HepG2 (cell line): Measurements from ENCODE around the gene POP7. TPM values are rescaled to one million over a fixed set of nuclear protein-coding genes. Genes with fewer than 3 reads are reported as not detected.
A peak's percentile ranks its signal among the peaks of the same experiment; 100 is the strongest.

Source experiments
- CEBPB ChIP-seq: IDR thresholded peaks from 2 replicates; pipeline ENCODE4 v1.6.1; 2011; ENCODE audit warnings: low read depth, low read length, improper control_type of control experiment, borderline replicate concordance
- CHCHD3 ChIP-seq: sonication (generic); formaldehyde crosslinking; IDR thresholded peaks from 2 replicates; pipeline ENCODE4 v1.8.0; 2022; ENCODE audit warnings: mild to moderate bottlenecking, missing genetic modification reagents, moderate library complexity
- DMAP1 ChIP-seq: IDR thresholded peaks from 2 replicates; pipeline ENCODE4 v1.6.1; 2016
- ELF3 ChIP-seq: IDR thresholded peaks from 2 replicates; pipeline ENCODE4 v1.6.1; 2016; ENCODE audit warnings: missing genetic modification reagents, missing compliant biosample characterization
- GZF1 ChIP-seq: sonication (generic); formaldehyde crosslinking; IDR thresholded peaks from 2 replicates; pipeline ENCODE4 v1.5.1; 2020; ENCODE audit warnings: mild to moderate bottlenecking, missing genetic modification reagents
- HOXA9 ChIP-seq: sonication (generic); formaldehyde crosslinking; IDR thresholded peaks from 2 replicates; pipeline ENCODE4 v1.8.1; 2022; ENCODE audit warnings: missing genetic modification reagents, mild to moderate bottlenecking, moderate library complexity, borderline replicate concordance
- IKZF1 ChIP-seq: fragments of 450-650 bp; IDR thresholded peaks from 2 replicates; pipeline ENCODE4 v1.7.1; 2016
- KMT2A ChIP-seq: sonication (generic); formaldehyde crosslinking; IDR thresholded peaks from 2 replicates; pipeline ENCODE4 v1.4.0; 2020; ENCODE audit warnings: missing genetic modification reagents
- NBN ChIP-seq: fragments of 450-650 bp; conservative IDR thresholded peaks from 2 replicates; pipeline ENCODE4 v1.6.1; 2017
- NFYB ChIP-seq: sonication (generic); formaldehyde crosslinking; IDR thresholded peaks from 2 replicates; pipeline ENCODE4 v1.4.0; 2020; ENCODE audit warnings: missing genetic modification reagents
- TMF1 ChIP-seq: sonication (generic); formaldehyde crosslinking; IDR thresholded peaks from 2 replicates; pipeline ENCODE4 v1.8.1; 2022; ENCODE audit warnings: low read depth, missing genetic modification reagents
- ZNF235 ChIP-seq: sonication (generic); formaldehyde crosslinking; IDR thresholded peaks from 2 replicates; pipeline ENCODE4 v1.8.1; 2023; ENCODE audit warnings: mild to moderate bottlenecking, missing genetic modification reagents, borderline replicate concordance
- ZNF354B ChIP-seq: sonication (generic); formaldehyde crosslinking; IDR thresholded peaks from 2 replicates; pipeline ENCODE4 v1.8.0; 2022; ENCODE audit warnings: mild to moderate bottlenecking, missing genetic modification reagents
- ZNF543 ChIP-seq: sonication (generic); formaldehyde crosslinking; IDR thresholded peaks from 2 replicates; pipeline ENCODE4 v1.4.0; 2020; ENCODE audit warnings: mild to moderate bottlenecking, missing genetic modification reagents
- ZNF644 ChIP-seq: IDR thresholded peaks from 2 replicates; pipeline ENCODE4 v1.6.1; 2016; ENCODE audit warnings: low read depth
- polyA plus RNA-seq, 8 experiments: library from polyadenylated mRNA; depleted of rRNA in 3 of 8; stranded (reverse) in 7 of 8; unstranded in 1 of 8; fragments of >200 nt; fragmentation: Illumina TruSeq in 4 of 8; extraction: Trizol in 4 of 8; gene quantifications; 2 replicates each; pipeline versions ENCODE4 v1.2.1 to v1.2.3, GENCODE V29; 2011 to 2016; ENCODE audit warnings: low read depth in 4 of 8, missing spikeins in 1 of 8, mixed read lengths in 1 of 8; ENCODE audit not compliant: insufficient read depth in 1 of 8
- total RNA-seq, 5 experiments: library from RNA; depleted of rRNA; stranded (reverse); fragments of >200 nt; fragmentation: Illumina TruSeq; extraction: Trizol; gene quantifications; 2 replicates each; pipeline ENCODE4 v1.2.3, GENCODE V29; 2016; ENCODE audit warnings: low read depth in 1 of 5
- TF ChIP-seq, protein P1 (sequence below): sonication (generic); formaldehyde crosslinking; IDR thresholded peaks from 2 replicates; pipeline ENCODE4 v1.5.0; 2020; ENCODE audit warnings: mild to moderate bottlenecking, missing genetic modification reagents
- TF ChIP-seq, protein P2 (sequence below): sonication (generic); formaldehyde crosslinking; IDR thresholded peaks from 2 replicates; pipeline ENCODE4 v1.4.0; 2020; ENCODE audit warnings: low read depth, mild to moderate bottlenecking, missing genetic modification reagents
- TF ChIP-seq, protein P3 (sequence below): sonication (generic); formaldehyde crosslinking; conservative IDR thresholded peaks from 2 replicates; pipeline ENCODE4 v1.4.0; 2020; ENCODE audit warnings: missing genetic modification reagents
- TF ChIP-seq, protein P4 (sequence below): sonication (generic); formaldehyde crosslinking; IDR thresholded peaks from 2 replicates; pipeline ENCODE4 v1.4.0; 2020; ENCODE audit warnings: mild to moderate bottlenecking, low read depth, missing genetic modification reagents
- TF ChIP-seq, protein P5 (sequence below): sonication (generic); formaldehyde crosslinking; IDR thresholded peaks from 2 replicates; pipeline ENCODE4 v1.8.1; 2023; ENCODE audit warnings: missing genetic modification reagents, mild to moderate bottlenecking, borderline replicate concordance
- TF ChIP-seq, protein P6 (sequence below): IDR thresholded peaks from 2 replicates; pipeline ENCODE4 v1.6.1; 2016

The POP7 gene
- total and polyA plus RNA-seq, 2 of the 13 experiments (the other 11 are each of a cell fraction or from before 2014, with no cell fraction given): 63.9 to 91.1 TPM

DNA sequence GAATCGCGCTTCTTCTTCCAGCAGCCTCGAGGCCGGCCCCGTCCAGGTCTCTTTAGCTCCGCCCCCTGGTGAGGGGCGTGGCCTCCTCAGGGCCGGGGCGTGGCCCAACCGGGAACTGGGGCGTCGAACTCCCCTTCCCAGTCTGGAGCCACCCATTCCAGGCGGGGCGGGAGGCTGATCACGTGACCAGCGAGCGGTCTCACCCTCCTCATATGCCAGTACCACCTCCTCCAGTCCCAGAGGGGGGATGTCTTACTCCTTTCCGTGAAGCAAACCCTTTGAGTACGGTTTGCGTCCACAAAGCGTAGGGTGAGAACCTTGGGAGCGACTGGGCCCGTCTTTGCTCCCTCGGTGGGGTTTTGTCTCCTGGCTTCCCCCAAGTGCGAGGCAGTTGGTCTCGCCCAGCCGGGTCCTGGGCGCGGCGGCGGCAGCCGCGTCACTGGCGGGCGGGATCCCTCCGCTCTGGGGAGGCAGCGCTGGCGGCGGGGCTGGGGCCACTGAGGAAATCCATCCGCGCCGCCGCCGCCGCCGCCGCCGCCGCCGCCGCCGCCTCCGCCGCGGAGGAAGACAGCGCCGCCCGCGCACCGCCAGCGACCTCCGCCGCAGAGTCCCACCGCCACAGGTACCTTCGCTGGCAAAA lies 32.5 kb upstream of the POP7 start, which contains the start of gene GNB2 (continued):
- TF ChIP-seq, protein P1, sequence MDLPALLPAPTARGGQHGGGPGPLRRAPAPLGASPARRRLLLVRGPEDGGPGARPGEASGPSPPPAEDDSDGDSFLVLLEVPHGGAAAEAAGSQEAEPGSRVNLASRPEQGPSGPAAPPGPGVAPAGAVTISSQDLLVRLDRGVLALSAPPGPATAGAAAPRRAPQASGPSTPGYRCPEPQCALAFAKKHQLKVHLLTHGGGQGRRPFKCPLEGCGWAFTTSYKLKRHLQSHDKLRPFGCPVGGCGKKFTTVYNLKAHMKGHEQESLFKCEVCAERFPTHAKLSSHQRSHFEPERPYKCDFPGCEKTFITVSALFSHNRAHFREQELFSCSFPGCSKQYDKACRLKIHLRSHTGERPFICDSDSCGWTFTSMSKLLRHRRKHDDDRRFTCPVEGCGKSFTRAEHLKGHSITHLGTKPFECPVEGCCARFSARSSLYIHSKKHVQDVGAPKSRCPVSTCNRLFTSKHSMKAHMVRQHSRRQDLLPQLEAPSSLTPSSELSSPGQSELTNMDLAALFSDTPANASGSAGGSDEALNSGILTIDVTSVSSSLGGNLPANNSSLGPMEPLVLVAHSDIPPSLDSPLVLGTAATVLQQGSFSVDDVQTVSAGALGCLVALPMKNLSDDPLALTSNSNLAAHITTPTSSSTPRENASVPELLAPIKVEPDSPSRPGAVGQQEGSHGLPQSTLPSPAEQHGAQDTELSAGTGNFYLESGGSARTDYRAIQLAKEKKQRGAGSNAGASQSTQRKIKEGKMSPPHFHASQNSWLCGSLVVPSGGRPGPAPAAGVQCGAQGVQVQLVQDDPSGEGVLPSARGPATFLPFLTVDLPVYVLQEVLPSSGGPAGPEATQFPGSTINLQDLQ (CRISPR knock-in tag): no peak
- TF ChIP-seq CHCHD3 (CRISPR knock-in tag) (no peak), CEBPB (no peak), NBN (no peak), IKZF1 (no peak), NFYB (CRISPR knock-in tag) (peak; percentile 34; the same call in 1 of the 2 replicates), HOXA9 (CRISPR knock-in tag) (no peak), GZF1 (CRISPR knock-in tag) (no peak; the same call in 1 of the 2 replicates), ZNF644 (CRISPR knock-in tag) (no peak), KMT2A (peak; percentile 38; the same call in 1 of the 2 replicates), TMF1 (no peak), ZNF354B (CRISPR knock-in tag) (no peak), DMAP1 (CRISPR knock-in tag) (peak; percentile 62; the same call in 1 of the 2 replicates), ELF3 (CRISPR knock-in tag) (peak; percentile 81; the same call in 1 of the 2 replicates), ZNF543 (peak; percentile 78; the same call in 1 of the 2 replicates), ZNF235 (CRISPR knock-in tag) (no peak)
- TF ChIP-seq, protein P2, sequence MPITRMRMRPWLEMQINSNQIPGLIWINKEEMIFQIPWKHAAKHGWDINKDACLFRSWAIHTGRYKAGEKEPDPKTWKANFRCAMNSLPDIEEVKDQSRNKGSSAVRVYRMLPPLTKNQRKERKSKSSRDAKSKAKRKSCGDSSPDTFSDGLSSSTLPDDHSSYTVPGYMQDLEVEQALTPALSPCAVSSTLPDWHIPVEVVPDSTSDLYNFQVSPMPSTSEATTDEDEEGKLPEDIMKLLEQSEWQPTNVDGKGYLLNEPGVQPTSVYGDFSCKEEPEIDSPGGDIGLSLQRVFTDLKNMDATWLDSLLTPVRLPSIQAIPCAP (CRISPR knock-in tag): no peak
- TF ChIP-seq, protein P3, sequence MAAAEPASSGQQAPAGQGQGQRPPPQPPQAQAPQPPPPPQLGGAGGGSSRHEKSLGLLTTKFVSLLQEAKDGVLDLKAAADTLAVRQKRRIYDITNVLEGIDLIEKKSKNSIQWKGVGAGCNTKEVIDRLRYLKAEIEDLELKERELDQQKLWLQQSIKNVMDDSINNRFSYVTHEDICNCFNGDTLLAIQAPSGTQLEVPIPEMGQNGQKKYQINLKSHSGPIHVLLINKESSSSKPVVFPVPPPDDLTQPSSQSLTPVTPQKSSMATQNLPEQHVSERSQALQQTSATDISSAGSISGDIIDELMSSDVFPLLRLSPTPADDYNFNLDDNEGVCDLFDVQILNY: no peak; the same call in 1 of the 2 replicates
- TF ChIP-seq, protein P4, sequence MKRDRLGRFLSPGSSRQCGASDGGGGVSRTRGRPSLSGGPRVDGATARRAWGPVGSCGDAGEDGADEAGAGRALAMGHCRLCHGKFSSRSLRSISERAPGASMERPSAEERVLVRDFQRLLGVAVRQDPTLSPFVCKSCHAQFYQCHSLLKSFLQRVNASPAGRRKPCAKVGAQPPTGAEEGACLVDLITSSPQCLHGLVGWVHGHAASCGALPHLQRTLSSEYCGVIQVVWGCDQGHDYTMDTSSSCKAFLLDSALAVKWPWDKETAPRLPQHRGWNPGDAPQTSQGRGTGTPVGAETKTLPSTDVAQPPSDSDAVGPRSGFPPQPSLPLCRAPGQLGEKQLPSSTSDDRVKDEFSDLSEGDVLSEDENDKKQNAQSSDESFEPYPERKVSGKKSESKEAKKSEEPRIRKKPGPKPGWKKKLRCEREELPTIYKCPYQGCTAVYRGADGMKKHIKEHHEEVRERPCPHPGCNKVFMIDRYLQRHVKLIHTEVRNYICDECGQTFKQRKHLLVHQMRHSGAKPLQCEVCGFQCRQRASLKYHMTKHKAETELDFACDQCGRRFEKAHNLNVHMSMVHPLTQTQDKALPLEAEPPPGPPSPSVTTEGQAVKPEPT (CRISPR knock-in tag): no peak
- TF ChIP-seq, protein P5, sequence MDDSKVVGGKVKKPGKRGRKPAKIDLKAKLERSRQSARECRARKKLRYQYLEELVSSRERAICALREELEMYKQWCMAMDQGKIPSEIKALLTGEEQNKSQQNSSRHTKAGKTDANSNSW (CRISPR knock-in tag): no peak
- TF ChIP-seq, protein P6, sequence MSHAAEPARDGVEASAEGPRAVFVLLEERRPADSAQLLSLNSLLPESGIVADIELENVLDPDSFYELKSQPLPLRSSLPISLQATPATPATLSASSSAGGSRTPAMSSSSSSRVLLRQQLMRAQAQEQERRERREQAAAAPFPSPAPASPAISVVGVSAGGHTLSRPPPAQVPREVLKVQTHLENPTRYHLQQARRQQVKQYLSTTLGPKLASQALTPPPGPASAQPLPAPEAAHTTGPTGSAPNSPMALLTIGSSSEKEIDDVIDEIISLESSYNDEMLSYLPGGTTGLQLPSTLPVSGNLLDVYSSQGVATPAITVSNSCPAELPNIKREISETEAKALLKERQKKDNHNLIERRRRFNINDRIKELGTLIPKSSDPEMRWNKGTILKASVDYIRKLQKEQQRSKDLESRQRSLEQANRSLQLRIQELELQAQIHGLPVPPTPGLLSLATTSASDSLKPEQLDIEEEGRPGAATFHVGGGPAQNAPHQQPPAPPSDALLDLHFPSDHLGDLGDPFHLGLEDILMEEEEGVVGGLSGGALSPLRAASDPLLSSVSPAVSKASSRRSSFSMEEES (CRISPR knock-in tag): peak; percentile 91
